GM10266 (cell line): Measurements from ENCODE around the gene SYN1.

Experiments
- DNase-seq: peaks from one replicate; pipeline ENCODE4 v3.0.0; 2012; ENCODE audit errors: extremely low spot score
- TF ChIP-seq, protein P1 (sequence below): IDR thresholded peaks from 2 replicates; pipeline ENCODE4 v1.5.1; 2012; ENCODE audit warnings: mild to moderate bottlenecking, low read depth; ENCODE audit not compliant: control insufficient read depth, insufficient read depth; ENCODE audit errors: missing control alignments

SYN1 gene

GRCh38 chrX:47596256-47596655 lies 23.4 kb downstream of the SYN1 start:
- TF ChIP-seq, protein P1, sequence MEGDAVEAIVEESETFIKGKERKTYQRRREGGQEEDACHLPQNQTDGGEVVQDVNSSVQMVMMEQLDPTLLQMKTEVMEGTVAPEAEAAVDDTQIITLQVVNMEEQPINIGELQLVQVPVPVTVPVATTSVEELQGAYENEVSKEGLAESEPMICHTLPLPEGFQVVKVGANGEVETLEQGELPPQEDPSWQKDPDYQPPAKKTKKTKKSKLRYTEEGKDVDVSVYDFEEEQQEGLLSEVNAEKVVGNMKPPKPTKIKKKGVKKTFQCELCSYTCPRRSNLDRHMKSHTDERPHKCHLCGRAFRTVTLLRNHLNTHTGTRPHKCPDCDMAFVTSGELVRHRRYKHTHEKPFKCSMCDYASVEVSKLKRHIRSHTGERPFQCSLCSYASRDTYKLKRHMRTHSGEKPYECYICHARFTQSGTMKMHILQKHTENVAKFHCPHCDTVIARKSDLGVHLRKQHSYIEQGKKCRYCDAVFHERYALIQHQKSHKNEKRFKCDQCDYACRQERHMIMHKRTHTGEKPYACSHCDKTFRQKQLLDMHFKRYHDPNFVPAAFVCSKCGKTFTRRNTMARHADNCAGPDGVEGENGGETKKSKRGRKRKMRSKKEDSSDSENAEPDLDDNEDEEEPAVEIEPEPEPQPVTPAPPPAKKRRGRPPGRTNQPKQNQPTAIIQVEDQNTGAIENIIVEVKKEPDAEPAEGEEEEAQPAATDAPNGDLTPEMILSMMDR = no peak
- DNase-seq = no peak

DNA sequence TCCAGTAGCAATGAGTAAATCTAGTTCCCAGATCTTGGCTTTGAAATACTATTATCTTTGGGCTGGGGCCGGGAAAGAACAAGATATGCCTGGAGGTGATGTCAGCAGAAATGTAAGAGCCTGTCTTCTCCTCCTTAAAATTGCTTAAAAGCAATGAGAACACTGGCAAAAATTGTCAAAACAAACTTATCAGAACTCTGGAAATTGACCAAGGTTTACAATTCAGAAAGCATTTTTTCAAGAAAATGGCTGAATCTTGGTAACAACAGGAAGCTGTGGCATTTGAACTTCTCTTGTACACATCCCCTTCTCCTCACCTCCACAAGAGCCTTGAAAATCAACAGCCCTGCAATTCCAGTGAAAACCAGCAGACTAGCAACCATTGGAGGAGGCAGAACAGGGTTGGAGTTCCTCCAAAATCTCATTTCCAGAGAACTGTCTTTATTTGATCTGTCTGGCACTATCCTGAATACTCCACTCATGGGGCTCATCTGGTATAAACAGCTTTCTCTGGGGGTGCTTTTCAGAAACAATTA lies 23.9 kb downstream of the SYN1 start:
- TF ChIP-seq, protein P1 = no peak
- DNase-seq = no peak

GRCh38 chrX:47593522-47593921 lies 26.1 kb downstream of the SYN1 start:
- TF ChIP-seq, protein P1 = no peak
- DNase-seq = no peak

- TF ChIP-seq, protein P1 = no peak
- DNase-seq = no peak
Observed at GRCh38 chrX:47590984-47591383, 28.7 kb downstream of the SYN1 start.

DNA sequence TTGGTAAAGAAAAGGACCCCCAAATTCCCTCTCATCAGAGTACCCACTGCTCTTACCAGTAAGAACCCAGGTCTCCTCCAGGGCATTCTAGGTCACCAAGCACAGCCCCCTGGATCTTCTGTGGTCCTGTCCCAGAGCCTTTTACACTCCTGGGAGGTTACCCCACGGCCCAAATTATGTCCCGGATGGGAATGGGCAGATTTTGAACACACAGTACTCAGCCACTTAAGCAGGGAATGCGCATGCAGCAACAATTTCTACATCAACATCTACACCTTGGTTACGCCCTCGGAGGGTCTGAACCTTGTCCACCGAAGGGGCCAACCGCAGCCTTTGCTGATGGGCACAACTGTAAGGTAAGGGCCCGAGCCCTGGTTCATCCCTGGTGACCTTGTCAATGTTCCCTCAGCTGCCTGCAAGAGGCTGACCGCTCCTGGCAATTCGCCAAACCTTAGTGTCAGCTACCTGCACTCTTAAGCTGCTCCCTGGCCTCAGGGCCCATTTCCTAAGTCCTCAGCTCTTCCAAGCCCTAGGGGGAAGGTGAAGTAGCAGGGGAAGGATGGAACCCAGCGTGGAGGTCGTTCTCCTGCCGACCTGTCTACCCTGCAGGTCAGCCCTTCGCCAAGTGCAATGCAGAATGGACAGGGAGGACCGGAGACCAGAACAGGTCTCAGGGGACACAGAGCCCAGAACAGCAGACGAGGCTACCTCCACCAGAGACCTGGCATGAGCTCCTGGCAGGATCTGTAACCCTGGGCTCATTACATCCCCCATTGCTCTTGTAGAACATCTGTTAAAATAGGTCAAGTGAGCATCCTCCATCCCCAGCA lies 31.5 kb downstream of the SYN1 start:
- TF ChIP-seq, protein P1 = no peak
- no peak for DNase-seq

- DNase-seq = no peak
- TF ChIP-seq, protein P1 = no peak
Observed at GRCh38 chrX:47587091-47587891, 32.4 kb downstream of the SYN1 start.
